ENCODE data around the gene PLLP. TPM values are rescaled to one million over a fixed set of nuclear protein-coding genes. Genes with fewer than 3 reads are reported as not detected.

PLLP gene
- total and polyA plus RNA-seq, 9 of the 15 experiments (the other 6 are each of a cell fraction or from before 2014, with no cell fraction given), result 0.09 to 0.96 (median 0.27) TPM

- TF ChIP-seq TAL1 (IDR thresholded peaks at IDR 0.05) (no peak), SMC3 (conservative IDR thresholded peaks at IDR 0.05; ENCODE audit: insufficient read depth, low read depth, low read length) (no peak), TRIM28 (IDR thresholded peaks at IDR 0.05) (no peak), E2F5 (CRISPR knock-in tag; IDR thresholded peaks at IDR 0.05) (0 out of 2 replicates have a peak, but pooled peaks have one; percentile 70), ZNF717 (CRISPR knock-in tag; IDR thresholded peaks at IDR 0.05) (no peak), CBFA2T2 (conservative IDR thresholded peaks at IDR 0.05) (no peak), FOXK2 (conservative IDR thresholded peaks at IDR 0.05 in 1 of 2, IDR thresholded peaks at IDR 0.05 in 1 of 2; ENCODE audit: low read depth in 2 of 2) (peak in 1 of 2 experiments; percentile 38; a peak in 1 of 4 replicates), NELFE (IDR thresholded peaks at IDR 0.05; ENCODE audit: insufficient read depth, insufficient read length) (no peak), NR2F6 (CRISPR knock-in tag; IDR thresholded peaks at IDR 0.05) (no peak), ZNF518B (CRISPR knock-in tag; IDR thresholded peaks at IDR 0.05) (no peak), IRF2 (CRISPR knock-in tag; IDR thresholded peaks at IDR 0.05) (peak; percentile 93), MXI1 (IDR thresholded peaks at IDR 0.05; ENCODE audit: low read depth, low read length) (no peak), PHB2 (IDR thresholded peaks at IDR 0.05; ENCODE audit: low read depth) (no peak), RREB1 (CRISPR knock-in tag; IDR thresholded peaks at IDR 0.05) (no peak), PHTF2 (CRISPR knock-in tag; IDR thresholded peaks at IDR 0.05) (no peak)
- TF ChIP-seq, protein P1, sequence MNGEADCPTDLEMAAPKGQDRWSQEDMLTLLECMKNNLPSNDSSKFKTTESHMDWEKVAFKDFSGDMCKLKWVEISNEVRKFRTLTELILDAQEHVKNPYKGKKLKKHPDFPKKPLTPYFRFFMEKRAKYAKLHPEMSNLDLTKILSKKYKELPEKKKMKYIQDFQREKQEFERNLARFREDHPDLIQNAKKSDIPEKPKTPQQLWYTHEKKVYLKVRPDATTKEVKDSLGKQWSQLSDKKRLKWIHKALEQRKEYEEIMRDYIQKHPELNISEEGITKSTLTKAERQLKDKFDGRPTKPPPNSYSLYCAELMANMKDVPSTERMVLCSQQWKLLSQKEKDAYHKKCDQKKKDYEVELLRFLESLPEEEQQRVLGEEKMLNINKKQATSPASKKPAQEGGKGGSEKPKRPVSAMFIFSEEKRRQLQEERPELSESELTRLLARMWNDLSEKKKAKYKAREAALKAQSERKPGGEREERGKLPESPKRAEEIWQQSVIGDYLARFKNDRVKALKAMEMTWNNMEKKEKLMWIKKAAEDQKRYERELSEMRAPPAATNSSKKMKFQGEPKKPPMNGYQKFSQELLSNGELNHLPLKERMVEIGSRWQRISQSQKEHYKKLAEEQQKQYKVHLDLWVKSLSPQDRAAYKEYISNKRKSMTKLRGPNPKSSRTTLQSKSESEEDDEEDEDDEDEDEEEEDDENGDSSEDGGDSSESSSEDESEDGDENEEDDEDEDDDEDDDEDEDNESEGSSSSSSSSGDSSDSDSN (IDR thresholded peaks at IDR 0.05; ENCODE audit: borderline replicate concordance in 1 of 2, low read depth in 2 of 2, low read length in 2 of 2), result 0 out of 4 replicates have a peak, but pooled peaks of 1 of the 2 experiments have one; percentile 31
These were observed at the start of gene PLLP (continued) for GRCh38 chr16:57284209-57284951.

All from K562 (cell line).